Measurements from ENCODE around the gene UMOD. TPM values are rescaled to one million over a fixed set of nuclear protein-coding genes. Genes with fewer than 3 reads are reported as not detected.

The UMOD gene
- not detected in 2 replicates for total RNA-seq (2021)
- Bru-seq, nascent RNA: not detected
- not detected for BruChase-seq, experiment 1, labeled RNA remaining after a 2-hour chase
- not detected for BruChase-seq, experiment 2, labeled RNA remaining after a 6-hour chase
- long read RNA-seq: 0 reads

GRCh38 chr16:20352615-20353014, at the start of gene UMOD:
TSS of gene UMOD (minus strand) at chr16:20352715. CDS start at chr16:20350737, 1,978 bp downstream.
- intact Hi-C loops (cut with micrococcal nuclease; ENCODE audit: unreplicated experiment): no loop called here
- ChIA-PET CTCF (no interaction called here), POLR2A (ENCODE audit: unreplicated experiment) (no interaction called here)
- Histone ChIP-seq H3K79me2 (ENCODE audit: low read depth) (no peaks in the 10 kb centered on the region), H3K36me3 (ENCODE audit: low read depth) (no peaks in the 10 kb centered on the region), H3K27me3 (ENCODE audit: insufficient read depth, low read depth) (peaks cover 29% of the 10 kb centered on the region), H2AFZ (no peak within 1 kb of the TSS), H3K4me2 (no peak within 1 kb of the TSS), H3K27ac (no peak within 1 kb of the TSS), H4K20me1 (ENCODE audit: insufficient read depth) (no peaks in the 10 kb centered on the region), H3K9me2 (ENCODE audit: insufficient read depth) (no peaks in the 10 kb centered on the region), H3F3A (ENCODE audit: insufficient read depth, low read depth) (no peaks in the 10 kb centered on the region), H3K4me1 (replicated peaks; ENCODE audit: insufficient read depth) (no peaks in the 10 kb centered on the region), H3K9me3 (ENCODE audit: insufficient read depth, low read depth) (no peaks in the 10 kb centered on the region), H3K4me3 (no peak within 1 kb of the TSS)
- BruUV-seq (replicated peaks): no TSS peak
- no peak for TF ChIP-seq EZH2 (IDR thresholded peaks at IDR 0.05; ENCODE audit: low read depth)
- no peak for TF ChIP-seq CTCF (conservative IDR thresholded peaks at IDR 0.05)
- no peak for DNase-seq

DNA sequence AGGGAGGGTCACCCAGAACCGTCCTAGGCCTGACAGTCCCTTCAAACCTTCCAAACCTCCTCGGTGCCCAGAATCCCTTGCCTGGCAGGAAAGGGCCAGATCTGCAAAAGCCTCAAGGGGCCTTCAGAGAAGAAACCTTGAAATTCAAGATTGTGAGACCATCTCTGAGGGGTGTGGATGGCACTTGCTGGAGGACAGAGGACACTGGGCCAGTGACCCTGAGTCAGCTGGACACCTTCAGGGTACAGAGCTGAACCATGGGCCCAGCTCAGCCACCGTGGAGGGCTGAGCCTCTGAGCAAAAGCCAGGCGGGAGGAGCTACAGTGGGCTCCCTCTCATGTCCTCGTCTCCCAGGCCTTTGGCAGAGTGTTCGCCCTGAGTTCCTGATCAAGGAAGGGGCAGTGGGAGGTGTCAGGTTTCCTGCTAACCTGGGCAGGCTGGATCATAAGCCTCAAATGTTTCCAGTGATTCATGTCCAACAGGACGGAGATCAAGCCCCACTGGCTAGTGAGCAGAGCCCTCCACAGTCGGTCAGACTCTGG, 49.0 kb upstream of the UMOD start:
- H3K36me3 ChIP-seq (ENCODE audit: low read depth): no peaks in the 10 kb centered on the region
- no peaks in the 10 kb centered on the region for H4K20me1 ChIP-seq (ENCODE audit: insufficient read depth)
- TF ChIP-seq CTCF (conservative IDR thresholded peaks at IDR 0.05): no peak
- no peak for TF ChIP-seq EZH2 (IDR thresholded peaks at IDR 0.05; ENCODE audit: low read depth)
- POLR2A ChIA-PET (ENCODE audit: unreplicated experiment): no interaction called here
- DNase-seq: no peak
- H3K4me3 ChIP-seq: no peak overlapping the region
- CTCF ChIA-PET: no interaction called here
- H3K27ac ChIP-seq: no peak overlapping the region
- H3K9me3 ChIP-seq (ENCODE audit: insufficient read depth, low read depth): no peaks in the 10 kb centered on the region
- H3F3A ChIP-seq (ENCODE audit: insufficient read depth, low read depth): no peaks in the 10 kb centered on the region
- H2AFZ ChIP-seq: no peak overlapping the region
- intact Hi-C loops (cut with micrococcal nuclease; ENCODE audit: unreplicated experiment): no loop called here
- no peaks in the 10 kb centered on the region for H3K4me1 ChIP-seq (replicated peaks; ENCODE audit: insufficient read depth)
- peaks cover 54% of the 10 kb centered on the region for H3K27me3 ChIP-seq (ENCODE audit: insufficient read depth, low read depth)
- H3K9me2 ChIP-seq (ENCODE audit: insufficient read depth): no peaks in the 10 kb centered on the region
- H3K4me2 ChIP-seq: no peak overlapping the region
- BruUV-seq (replicated peaks): no TSS peak
- H3K79me2 ChIP-seq (ENCODE audit: low read depth): no peaks in the 10 kb centered on the region

DNA sequence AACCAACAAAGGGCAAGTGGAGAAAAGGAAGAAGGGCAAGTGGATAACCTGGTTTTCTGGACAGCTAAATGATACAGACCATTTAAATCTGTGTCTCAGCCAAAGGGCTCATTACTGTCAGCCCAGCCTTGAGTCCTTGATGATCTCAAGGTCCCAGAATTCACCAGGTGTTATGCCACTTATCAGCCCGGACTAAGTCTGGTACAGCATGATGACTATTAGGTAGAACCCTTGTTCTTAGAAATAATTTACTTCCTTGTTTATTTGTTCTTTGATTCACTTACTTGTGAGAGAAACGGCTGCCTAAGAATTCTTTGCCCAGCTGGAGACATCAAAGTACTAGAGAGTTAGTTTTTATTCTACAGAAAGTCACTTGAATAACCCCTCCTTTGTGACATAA, 48.6 kb upstream of the UMOD start:
- intact Hi-C loops (cut with micrococcal nuclease; ENCODE audit: unreplicated experiment): no loop called here
- no peaks in the 10 kb centered on the region for H3F3A ChIP-seq (ENCODE audit: insufficient read depth, low read depth)
- H3K4me2 ChIP-seq: no peak overlapping the region
- no TSS peak for BruUV-seq (replicated peaks)
- H3K27me3 ChIP-seq (ENCODE audit: insufficient read depth, low read depth): peaks cover 49% of the 10 kb centered on the region
- H2AFZ ChIP-seq: no peak overlapping the region
- no peak for DNase-seq
- ChIA-PET POLR2A (ENCODE audit: unreplicated experiment) (no interaction called here), CTCF (no interaction called here)
- no peak for TF ChIP-seq CTCF (conservative IDR thresholded peaks at IDR 0.05)
- TF ChIP-seq EZH2 (IDR thresholded peaks at IDR 0.05; ENCODE audit: low read depth): no peak
- no peak overlapping the region for H3K4me3 ChIP-seq
- no peaks in the 10 kb centered on the region for H3K9me2 ChIP-seq (ENCODE audit: insufficient read depth)
- H3K4me1 ChIP-seq (replicated peaks; ENCODE audit: insufficient read depth): no peaks in the 10 kb centered on the region
- H3K36me3 ChIP-seq (ENCODE audit: low read depth): no peaks in the 10 kb centered on the region
- H3K9me3 ChIP-seq (ENCODE audit: insufficient read depth, low read depth): no peaks in the 10 kb centered on the region
- H3K27ac ChIP-seq: no peak overlapping the region
- no peaks in the 10 kb centered on the region for H3K79me2 ChIP-seq (ENCODE audit: low read depth)
- no peaks in the 10 kb centered on the region for H4K20me1 ChIP-seq (ENCODE audit: insufficient read depth)
